ENCODE data around the gene SSR1.

- no peak for TF ChIP-seq GATA3 (IDR thresholded peaks at IDR 0.05; ENCODE audit: low read depth, low read length)
- no peak for TF ChIP-seq GATA2 (IDR thresholded peaks at IDR 0.05; ENCODE audit: low read depth, low read length)
These were observed 21.7 kb upstream of the SSR1 start for GRCh38 chr6:7334685-7335084.
